Fibroblast of the conjunctiva (primary cell): ENCODE measurements around the gene AMZ2.
"Not testable (repeated sequence)": the region's sequence is repeated elsewhere in the genome, so short reads cannot be mapped to it uniquely, and the experiment has no call there.

Source experiments
- DNase-seq: peaks from one replicate; pipeline ENCODE4 v3.0.0-alpha.2; 2010; ENCODE audit warnings: low read depth

Gene AMZ2

DNA sequence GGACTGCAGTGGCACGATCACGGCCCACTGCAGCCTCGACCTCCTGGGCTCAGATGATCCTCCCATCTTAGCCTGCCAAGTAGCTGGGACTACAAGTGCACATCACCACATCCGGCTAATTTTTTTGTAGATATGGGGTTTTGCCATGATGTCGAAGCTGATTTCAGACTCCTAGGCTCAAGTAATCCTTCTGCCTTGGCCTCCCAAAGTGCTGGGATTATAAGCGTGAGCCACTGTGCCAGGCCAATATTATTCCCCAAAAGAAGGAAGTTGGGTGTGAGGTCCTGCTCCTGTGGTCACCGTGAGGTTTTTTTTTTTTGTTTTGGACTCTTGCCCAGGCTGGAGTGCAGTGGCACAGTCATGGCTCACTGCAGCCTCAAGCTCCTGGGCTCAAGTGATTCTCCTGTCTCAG lies 1.5 kb downstream of the AMZ2 start:
- no peak for DNase-seq

DNA sequence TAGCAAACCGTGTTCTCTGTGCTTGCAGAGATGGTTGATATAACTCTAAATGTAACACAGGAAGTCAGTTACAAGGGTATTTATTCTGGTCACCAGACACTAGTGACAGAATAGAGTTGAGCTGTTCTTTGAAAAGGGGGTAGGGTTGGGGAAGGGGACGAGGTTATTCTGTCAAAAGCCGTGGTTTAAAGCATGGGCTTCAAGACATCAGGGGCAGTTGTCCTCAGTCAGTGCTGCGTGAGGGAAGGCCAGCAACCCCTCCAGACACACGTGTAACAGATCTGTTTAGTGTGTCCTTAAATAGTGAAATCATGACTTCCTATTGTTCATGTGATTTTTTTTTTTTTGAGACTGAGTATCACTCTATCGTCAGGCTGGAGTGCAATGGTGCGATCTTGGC lies 5.6 kb downstream of the AMZ2 start:
- not testable (repeated sequence) for DNase-seq

DNA sequence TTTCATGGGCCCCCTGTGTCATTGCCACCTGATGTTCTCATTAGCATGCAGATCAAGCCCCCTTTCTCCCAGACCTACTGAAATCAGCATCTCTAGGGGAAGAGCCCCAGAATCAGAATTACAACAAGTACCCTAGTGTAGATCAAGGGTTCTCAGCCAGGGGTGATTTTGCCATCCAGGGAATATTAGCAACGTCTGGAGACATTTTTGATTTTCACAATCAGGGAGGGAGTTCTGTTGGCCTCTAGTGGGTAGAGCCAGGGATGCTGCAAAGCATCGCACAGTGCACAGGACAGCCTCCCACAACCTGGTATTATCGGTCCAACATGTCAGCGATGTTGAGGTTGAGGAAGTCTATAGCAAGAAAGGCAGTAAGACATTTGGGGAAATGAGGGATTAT lies 7.3 kb downstream of the AMZ2 start:
- DNase-seq, result no peak

DNA sequence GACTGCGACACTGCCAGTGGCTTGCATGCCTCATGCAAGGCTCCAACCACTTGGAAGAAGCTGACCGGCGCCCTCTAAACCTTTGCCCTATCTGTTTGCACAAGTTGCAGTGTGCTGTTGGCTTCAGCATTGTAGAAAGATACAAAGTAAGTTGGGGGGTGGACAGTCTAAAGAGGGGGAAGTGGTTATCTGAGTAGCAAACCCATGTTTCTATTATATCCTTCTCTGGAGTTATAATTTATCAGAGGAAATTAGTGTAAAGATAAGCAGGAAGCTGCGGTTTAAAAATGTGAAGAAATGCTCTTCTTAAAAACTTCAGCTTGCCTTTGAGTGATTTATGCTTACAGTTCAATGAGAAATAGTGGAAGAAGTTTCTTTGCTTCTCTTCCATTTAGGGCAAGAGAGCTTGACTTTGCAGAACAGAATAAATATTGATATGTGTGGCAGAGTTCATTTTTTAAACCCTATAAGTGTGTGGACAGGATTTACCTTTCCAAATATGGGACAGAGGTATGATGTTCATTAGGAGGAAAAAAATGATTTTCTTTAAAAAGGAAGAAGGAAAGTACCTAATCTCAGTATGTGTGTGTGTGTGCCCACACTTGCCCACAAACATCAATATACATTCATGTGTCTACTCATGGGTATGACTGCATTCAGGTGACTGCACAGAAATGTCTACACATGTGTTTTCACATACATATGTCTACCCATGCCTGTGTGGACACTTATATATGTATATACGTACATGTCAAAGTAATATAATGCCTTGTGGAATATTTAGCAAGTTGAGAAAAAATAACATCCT lies 8.1 kb downstream of the AMZ2 start:
- DNase-seq, result no peak

DNA sequence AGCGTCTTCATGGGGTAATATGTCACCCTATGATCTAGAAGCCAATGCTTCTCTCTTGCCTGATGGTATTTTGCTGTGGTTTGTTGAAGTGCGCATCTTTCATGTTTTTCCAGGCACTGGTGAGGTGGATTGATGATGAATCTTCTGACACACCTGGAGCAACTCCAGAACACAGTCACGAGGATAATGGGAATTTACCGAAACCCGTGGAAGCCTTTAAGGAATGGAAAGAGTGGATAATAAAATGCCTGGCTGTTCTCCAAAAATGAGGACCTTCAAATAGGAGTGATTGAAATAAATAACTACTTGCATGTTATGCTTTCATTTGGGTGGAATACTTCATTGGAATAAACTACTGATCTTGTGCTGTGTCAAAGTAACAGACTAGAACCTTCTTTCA lies 8.9 kb downstream of the AMZ2 start:
- DNase-seq, result not testable (repeated sequence)

DNA sequence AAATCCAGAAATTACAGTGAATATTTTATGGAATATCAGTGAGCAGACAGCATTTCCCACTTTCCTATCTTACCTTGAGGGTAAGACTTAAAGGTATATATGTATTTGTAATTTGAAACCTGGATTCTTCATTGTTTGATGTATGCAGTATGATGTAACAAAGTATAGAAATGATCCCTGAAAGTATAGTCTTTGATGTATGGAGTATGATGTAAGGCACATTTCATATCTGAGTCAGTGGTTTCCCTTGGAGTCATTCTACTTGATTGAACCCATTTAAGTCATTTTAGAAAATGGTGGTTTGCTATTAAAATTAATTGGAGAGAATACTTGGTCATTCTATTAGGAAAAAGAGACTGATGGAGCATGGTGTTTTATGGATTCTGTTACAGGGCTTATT lies 10.1 kb downstream of the AMZ2 start:
- no peak for DNase-seq

DNA sequence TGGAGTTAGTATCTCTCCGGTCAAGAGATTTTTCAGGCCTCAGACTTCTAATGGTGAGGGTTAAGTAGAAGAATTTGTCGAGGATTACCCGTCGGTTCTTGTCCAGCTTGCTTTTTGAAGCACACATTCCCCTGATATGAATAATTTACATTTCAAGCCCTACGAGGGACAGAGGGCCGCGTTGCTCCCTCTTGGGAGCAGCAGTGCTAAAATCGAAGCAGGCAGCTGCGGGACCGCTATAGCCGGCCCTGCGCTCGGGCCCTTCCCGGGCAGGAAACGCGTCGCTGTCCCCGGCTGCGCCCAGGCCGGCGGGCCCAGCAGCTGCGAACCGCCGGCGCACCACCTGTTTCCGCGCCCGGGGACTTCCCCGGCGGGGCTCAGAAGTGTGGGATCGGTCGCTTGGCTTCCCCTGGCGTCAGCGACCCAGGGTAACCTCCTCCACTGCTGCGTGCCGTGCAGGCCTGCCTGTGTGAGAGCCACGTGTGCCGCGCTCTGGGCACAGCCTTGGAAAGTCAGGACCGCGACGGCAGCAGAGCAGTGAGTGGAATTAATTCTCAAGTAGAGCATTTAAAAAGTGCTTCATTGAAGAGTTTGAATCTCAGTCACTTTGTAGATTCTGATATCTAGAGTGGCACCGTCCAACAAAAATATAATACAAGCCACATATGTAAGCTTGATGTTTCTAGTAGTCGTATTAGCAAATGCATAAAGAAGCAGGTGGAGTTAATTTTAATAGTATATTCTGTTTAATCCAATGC lies 11.2 kb downstream of the AMZ2 start:
- not testable (repeated sequence) for DNase-seq

DNA sequence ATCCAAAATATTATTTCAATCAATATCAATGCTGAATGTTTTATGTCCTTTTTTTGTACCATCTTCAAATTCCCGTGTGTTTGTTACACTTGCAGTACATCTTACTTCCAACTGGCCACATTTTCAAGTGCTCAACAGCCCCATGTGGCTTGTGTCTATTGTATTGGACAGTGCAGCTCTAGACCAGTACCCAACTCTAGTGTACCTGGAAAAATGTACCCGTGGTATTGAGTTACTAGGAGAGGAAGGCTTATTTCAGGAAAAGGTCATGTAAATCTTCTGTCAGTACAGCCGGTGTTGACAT lies 11.8 kb downstream of the AMZ2 start:
- DNase-seq, result not testable (repeated sequence)

DNA sequence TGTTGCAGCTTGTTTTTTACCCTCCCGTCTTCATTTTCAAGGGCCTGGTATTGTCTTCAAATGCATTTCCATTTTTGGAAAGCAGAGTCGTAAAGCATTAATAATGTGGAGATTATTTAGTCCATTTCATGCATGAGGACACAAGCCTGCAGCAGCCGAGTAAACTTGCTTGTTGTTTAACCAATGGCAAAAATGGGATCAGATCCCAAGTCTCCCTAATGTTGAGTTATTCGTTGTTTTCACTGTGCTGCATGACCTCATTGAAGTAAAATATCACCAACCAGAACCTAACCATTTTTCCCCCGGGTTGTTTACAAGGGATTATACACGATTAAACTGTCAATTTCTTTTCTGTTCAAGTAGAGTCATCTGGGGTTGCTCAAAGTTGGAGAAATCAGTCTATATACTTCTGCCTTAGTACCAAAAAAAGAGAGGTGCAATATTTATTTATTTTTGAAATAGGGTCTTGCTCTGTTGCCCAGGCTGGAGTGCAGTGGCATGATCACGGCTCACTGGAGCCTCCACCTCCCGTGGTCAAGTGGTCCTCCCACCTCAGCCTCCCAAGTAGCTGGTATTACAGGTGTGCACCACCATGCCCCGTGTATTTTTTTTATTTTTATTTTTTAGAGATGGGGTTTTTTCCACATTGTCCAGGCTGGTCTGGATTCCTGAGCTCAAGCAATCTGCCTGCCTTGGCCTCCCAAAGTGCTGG lies 12.4 kb downstream of the AMZ2 start:
- DNase-seq, result no peak

DNA sequence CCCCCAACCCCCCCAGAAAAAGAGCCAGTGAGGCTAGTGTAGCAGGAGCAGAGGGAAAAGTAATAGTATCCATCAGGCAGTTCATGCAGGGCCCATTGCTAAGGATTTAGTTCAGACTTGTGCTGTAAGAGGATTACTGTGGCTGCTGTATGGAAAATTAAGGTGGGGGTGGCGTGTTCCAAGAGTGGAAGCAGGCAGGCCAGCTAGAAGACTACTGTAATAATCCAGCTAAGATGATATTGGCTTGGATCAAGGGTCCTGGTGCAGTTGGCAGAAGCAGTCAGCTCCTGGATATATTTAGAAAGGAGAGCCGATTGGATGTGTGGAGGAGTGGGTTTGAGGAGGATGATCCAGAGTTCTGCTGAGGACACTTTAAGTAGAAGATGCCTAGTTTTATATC lies 14.6 kb downstream of the AMZ2 start:
- not testable (repeated sequence) for DNase-seq

DNA sequence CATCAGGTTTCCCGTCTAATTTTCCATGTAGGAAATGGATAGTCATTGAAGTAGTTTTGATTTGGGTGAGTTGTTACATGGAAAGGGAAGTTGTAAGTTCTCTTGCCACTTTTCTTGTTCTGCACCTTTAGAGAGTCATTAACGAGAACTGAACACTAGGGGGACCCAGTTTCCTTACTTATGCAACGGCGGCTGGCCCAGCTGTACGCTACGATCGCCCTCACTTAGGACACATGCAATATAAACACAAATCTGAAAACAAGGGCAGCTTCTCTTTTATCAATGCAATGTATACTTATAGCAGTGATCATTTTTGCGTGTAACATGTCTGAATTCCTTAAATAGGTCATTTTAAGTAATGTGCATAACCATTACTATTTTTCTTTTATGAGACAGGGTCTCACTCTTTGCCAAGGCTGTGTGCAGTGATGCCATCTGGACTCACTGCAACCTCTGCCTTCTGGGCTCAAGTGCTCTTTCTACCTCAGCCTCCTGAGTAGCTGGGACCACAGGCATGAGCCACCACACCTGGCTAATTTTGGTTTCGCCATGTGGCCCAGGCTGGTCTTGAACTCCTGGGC lies 15.3 kb downstream of the AMZ2 start:
- peak; percentile 27 for DNase-seq

DNA sequence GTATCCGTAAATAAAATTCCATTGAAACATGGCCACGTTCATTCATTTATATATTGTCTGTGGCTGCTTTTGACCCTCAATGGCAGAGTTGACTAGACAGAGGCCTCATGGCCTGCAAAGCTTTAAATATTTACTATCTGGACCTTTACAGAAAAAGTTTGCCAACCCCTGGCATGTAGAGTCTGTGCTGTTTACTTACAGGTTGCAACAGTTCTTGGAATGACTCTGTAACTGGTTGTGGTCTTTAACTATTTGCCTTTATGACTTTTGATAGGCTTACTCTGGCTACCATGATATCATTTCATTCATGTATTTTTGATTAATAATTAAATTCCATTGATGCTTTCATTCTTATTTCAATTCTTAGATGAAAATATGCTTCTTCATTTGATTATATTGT lies 18.0 kb downstream of the AMZ2 start:
- DNase-seq, result not testable (repeated sequence)

DNA sequence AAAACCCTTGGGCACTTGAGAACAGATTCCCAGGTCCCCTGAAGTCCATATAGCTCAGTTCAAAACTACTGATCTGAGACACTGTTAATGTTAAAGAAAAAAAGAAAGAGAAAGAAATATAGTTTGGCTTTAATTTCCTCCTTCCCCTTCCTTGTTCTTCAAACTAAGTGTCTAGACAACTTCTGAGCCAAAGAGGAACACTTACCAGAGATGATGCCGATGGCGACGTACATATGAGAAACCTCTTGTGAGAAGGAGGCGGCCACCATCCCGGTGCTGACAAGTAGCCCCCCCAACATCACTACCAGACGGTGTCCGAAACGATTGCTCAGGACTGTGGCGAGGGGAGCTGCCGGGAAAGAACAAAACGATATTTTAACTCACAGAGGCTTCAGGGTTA lies 25.9 kb downstream of the AMZ2 start:
- DNase-seq, result no peak

DNA sequence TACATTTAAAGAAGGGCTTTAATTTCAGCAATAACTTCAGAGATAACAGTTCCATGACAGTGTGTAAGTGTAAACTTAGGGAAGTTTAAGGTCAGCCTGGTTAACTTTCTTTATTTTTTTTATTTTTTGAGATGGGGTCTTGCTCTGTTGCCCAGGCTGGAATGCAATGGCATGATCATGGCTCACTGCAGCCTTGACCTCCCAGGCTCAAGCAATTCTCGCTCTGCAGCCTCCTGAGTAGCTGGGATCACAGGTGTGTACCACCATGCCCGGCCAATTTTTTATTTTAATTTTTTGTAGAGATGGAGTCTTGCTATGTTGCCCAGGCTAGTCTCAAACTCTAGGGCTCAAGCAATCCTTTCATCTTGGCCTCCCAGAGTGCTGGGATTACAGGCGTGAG lies 28.5 kb downstream of the AMZ2 start:
- DNase-seq, result not testable (repeated sequence)

DNA sequence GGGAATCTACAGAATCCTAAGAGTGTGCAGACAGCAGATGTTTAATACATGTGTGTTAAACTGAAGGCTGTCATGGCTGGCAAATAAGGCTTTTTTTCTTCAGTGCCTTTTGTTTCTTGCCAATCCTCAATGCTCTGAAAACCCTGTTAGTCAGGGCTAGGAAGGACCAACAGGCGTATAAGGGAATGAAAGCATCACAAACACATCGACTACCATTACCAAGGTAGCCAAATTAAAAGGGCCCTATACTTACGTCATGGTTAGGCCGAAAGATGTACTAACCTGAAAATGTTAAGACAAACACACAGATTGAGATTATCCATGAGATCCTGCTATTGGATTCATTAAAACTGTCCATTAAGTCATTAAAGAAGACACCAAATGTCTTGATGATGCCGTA lies 30.0 kb downstream of the AMZ2 start:
- DNase-seq, result no peak

DNA sequence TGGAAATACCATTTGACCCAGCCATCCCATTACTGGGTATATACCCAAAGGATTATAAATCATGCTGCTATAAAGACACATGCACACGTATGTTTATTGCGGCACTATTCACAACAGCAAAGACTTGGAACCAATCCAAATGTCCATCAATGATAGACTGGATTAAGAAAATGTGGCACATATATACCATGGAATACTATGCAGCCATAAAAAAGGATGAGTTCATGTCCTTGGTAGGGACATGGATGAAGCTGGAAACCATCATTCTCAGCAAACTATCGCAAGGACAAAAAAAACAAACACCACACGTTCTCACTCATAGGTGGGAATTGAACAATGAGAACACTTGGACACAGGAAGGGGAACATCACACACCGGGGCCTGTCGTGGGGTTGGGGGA lies 34.1 kb downstream of the AMZ2 start:
- not testable (repeated sequence) for DNase-seq

DNA sequence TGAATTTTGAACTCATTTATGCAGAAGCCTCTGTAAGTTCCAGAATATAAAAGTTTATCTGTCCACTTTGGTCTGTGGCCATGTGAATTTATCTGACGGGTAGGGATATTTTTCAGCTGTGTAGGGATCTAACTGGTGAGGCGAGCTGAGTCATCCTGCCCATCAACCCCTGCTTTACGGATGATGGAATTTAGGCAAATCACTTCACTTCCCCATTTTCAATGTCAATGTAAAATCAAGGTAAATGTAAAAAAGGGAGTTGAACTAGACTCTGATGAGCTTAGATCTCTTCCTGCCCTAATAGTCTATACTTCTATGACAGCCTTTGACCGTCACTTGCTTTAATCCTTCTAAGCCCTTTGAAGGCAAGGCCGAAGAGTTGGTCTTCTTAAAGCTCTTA lies 40.5 kb downstream of the AMZ2 start:
- DNase-seq, result no peak

DNA sequence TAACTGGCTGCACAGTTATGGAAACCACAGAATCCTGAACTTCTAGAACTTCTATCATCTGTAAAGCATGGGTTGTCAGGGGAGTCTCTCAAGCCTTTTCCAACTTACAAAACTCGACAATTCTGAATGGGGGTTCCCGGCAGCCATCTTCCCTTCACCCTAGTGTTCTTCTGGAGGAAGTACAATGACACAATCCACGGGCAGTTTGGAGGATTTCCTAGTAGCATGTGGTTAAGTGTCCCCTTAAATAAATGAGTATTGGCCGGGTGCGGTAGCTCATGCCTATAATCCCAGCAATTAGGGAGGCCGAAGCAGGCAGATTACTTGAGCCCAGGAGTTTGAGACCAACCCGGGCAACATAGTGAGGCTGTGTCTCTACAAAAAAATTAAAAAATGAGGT lies 41.0 kb downstream of the AMZ2 start:
- no peak for DNase-seq

DNA sequence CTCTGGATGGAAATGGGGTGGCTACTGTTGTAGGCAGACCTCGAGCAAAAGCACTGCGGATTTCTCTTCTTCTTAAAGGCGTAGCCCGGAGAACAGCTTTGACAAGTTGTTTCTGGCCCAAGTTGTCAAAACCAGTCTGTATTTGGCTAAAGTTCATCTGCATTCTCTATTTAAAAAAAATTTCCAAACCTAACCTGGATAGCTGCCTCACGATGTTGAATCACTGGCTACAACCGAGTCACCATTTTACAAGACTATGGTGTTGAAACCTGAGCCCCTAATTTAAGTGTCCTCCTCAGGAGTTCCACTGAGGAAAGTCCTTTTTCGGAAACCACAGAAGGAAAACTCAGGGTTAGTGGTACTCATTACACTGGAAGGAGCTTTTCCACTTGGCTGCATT lies 41.6 kb downstream of the AMZ2 start:
- DNase-seq, result no peak

DNA sequence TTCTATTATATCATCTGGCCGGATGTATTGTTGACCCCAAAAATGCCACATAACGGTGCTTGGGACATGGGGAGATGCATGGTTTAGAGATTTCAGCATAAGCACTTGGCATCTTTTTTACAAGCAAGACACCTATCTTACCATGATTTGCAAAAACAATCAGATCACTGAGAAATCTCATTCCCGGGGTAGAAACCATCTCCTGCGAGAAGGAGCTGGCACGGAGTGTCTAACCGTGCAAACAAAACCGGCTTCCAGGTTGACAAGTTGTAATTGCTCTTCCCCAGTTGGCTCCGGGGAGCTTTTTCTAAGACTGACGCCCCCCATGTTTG lies 42.1 kb downstream of the AMZ2 start:
- DNase-seq, result no peak

DNA sequence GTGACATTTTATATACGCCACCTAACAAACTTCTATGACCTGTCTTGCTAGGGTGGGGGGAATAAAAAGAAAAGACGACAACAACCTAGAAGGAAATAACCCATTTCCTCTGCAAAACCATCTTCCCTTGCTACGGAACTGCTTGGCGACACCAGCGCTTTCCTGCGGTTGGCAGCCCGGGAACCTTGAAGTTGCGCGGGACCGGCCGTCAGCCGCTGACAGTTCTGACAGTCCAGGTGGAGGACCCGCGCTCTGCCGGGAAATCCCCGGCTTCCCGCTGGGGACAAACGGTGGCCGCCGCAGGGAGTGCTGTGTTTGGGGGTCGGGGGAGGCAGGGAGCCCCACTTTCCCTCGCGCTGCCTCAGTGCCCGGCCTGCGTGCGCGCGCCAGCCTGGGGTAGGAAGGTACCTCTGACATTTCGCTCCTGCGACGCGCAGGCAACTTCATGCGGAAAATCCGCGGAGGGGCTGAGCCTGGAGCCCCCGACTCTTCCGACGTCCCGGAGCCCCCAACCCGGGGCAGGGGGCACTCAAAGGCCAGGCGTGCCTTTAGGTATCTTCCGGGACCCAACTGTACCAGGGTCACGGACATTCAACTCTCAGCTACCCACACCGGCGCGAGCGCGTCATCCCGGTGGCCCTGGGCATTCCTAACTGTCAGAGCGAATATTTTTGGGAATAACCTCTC lies 42.6 kb downstream of the AMZ2 start:
- no peak for DNase-seq
